ENCODE data around the gene FOXR2.

The FOXR2 gene

DNA sequence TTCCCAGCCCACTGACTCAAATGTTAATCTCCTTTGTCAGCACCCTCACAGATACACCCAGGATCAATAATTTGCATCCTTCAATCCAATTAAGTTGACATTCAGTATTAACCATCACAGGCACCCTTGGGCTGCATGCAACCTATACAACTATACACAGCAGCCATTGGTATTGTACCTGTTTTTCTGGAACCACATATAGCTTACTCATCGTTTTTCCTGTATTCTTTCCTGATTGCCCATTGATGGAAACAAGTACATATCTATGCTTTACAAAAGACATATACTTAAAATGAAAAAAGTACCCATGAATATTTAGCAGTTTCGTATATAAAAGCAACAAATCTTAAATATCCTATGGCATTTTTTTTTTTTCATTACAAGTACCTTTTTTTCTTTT, 3.7 kb upstream of the FOXR2 start:
- TF ChIP-seq, protein P1, sequence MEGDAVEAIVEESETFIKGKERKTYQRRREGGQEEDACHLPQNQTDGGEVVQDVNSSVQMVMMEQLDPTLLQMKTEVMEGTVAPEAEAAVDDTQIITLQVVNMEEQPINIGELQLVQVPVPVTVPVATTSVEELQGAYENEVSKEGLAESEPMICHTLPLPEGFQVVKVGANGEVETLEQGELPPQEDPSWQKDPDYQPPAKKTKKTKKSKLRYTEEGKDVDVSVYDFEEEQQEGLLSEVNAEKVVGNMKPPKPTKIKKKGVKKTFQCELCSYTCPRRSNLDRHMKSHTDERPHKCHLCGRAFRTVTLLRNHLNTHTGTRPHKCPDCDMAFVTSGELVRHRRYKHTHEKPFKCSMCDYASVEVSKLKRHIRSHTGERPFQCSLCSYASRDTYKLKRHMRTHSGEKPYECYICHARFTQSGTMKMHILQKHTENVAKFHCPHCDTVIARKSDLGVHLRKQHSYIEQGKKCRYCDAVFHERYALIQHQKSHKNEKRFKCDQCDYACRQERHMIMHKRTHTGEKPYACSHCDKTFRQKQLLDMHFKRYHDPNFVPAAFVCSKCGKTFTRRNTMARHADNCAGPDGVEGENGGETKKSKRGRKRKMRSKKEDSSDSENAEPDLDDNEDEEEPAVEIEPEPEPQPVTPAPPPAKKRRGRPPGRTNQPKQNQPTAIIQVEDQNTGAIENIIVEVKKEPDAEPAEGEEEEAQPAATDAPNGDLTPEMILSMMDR (IDR thresholded peaks at IDR 0.05; ENCODE audit: low read depth, low read length), result no peak
- Histone ChIP-seq H3K9me3 (ENCODE audit: severe bottlenecking) (no peaks in the 10 kb centered on the region), H3K4me3 (ENCODE audit: low read depth, low read length) (no peak overlapping the region), H3K27me3 (ENCODE audit: insufficient read depth, low read depth, severe bottlenecking) (peaks cover 24% of the 10 kb centered on the region), H3K27ac (no peak overlapping the region), H3K36me3 (no peaks in the 10 kb centered on the region)
- no peak for DNase-seq

- H3K9me3 ChIP-seq (ENCODE audit: severe bottlenecking), result no peaks in the 10 kb centered on the region
- no peak overlapping the region for H3K4me3 ChIP-seq (ENCODE audit: low read depth, low read length)
- no peak for DNase-seq
- TF ChIP-seq, protein P1 (IDR thresholded peaks at IDR 0.05; ENCODE audit: low read depth, low read length), result no peak
- H3K36me3 ChIP-seq, result no peaks in the 10 kb centered on the region
- peaks cover 29% of the 10 kb centered on the region for H3K27me3 ChIP-seq (ENCODE audit: insufficient read depth, low read depth, severe bottlenecking)
- no peak overlapping the region for H3K27ac ChIP-seq
These were observed 1.2 kb downstream of the FOXR2 start for GRCh38 chrX:55624403-55624802.

GRCh38 chrX:55636109-55636508, 12.9 kb downstream of the FOXR2 start:
- TF ChIP-seq, protein P1 (IDR thresholded peaks at IDR 0.05; ENCODE audit: low read depth, low read length), result no peak
- no peaks in the 10 kb centered on the region for H3K36me3 ChIP-seq
- peaks cover 36% of the 10 kb centered on the region for H3K27me3 ChIP-seq (ENCODE audit: insufficient read depth, low read depth, severe bottlenecking)
- H3K27ac ChIP-seq, result no peak overlapping the region
- H3K4me3 ChIP-seq (ENCODE audit: low read depth, low read length), result no peak overlapping the region
- DNase-seq, result no peak
- H3K9me3 ChIP-seq (ENCODE audit: severe bottlenecking), result no peaks in the 10 kb centered on the region

DNA sequence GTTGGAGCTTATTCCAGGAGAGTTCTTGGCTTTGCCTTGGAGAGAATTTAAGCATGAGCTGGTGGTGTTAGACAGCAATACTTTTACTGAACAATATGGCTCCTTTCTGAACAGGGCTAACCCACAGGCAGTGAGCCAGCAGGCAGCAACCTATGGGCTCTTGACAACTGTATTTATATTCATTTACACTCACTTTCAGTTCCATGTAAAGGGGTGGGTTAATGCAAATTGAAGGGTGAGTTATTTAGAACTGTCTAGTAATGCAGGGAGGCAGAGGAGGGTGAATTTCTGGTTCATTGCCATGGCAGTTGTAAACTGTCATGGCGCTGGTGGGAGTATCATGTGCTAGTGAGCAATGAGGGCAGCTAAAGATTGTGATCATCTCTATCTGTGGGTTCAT, 15.7 kb downstream of the FOXR2 start:
- H3K27ac ChIP-seq, result no peak overlapping the region
- H3K4me3 ChIP-seq (ENCODE audit: low read depth, low read length), result no peak overlapping the region
- TF ChIP-seq, protein P1 (IDR thresholded peaks at IDR 0.05; ENCODE audit: low read depth, low read length), result no peak
- no peaks in the 10 kb centered on the region for H3K9me3 ChIP-seq (ENCODE audit: severe bottlenecking)
- DNase-seq, result no peak
- peaks cover 26% of the 10 kb centered on the region for H3K27me3 ChIP-seq (ENCODE audit: insufficient read depth, low read depth, severe bottlenecking)
- no peaks in the 10 kb centered on the region for H3K36me3 ChIP-seq

DNA sequence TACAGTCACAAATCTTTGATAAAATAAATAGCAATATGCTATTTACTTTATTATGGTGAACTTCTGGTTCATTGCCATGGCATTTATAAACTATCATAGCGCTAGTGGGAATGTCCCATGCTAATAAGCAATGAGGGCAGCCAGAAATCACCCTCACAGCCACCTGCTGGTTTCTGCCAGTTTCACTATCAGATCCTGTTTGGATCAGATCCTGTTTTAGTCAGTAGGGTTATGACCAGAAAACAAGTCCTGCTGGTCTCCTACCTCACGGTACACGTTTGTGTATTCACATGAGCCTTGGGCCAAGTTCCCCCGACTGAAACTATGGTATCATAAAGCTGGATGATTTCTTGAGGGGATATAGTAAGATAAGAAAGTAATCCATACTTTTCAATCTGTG, 17.7 kb downstream of the FOXR2 start:
- Histone ChIP-seq H3K27ac (no peak overlapping the region), H3K9me3 (ENCODE audit: severe bottlenecking) (no peaks in the 10 kb centered on the region), H3K27me3 (ENCODE audit: insufficient read depth, low read depth, severe bottlenecking) (peaks cover 11% of the 10 kb centered on the region), H3K36me3 (no peaks in the 10 kb centered on the region), H3K4me3 (ENCODE audit: low read depth, low read length) (no peak overlapping the region)
- TF ChIP-seq, protein P1 (IDR thresholded peaks at IDR 0.05; ENCODE audit: low read depth, low read length), result no peak
- DNase-seq, result no peak

DNA sequence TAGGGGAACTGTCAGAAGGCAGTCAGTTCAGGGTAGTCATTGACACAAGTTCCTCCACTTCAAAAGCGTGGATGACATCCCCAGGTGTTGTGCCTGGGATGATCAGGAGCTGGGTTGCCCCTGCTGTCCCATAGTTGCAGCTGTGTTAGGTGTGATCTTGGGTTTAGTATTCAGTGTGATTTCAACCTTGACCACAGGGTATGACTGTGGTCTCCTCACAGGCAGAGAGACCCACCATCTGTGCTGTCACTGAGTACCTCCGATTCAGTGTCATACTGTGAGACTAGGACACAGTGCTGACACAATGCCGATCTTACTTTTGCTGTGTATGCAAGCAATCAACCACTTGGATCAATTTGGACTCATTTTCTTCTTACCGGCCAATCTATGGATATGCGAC, 25.2 kb downstream of the FOXR2 start:
- H3K9me3 ChIP-seq (ENCODE audit: severe bottlenecking), result no peaks in the 10 kb centered on the region
- no peak for DNase-seq

More for the DNA sequence above, 25.2 kb downstream of the FOXR2 start:
- TF ChIP-seq, protein P1 (IDR thresholded peaks at IDR 0.05; ENCODE audit: low read depth, low read length), result no peak
- Histone ChIP-seq H3K27ac (no peak overlapping the region), H3K36me3 (no peaks in the 10 kb centered on the region), H3K27me3 (ENCODE audit: insufficient read depth, low read depth, severe bottlenecking) (peaks cover 4% of the 10 kb centered on the region), H3K4me3 (ENCODE audit: low read depth, low read length) (no peak overlapping the region)

Measured in WERI-Rb-1 (cell line).